DND-41 (cell line): ENCODE results near the gene DTX1.

Experiments used
- EZH2 ChIP-seq: IDR thresholded peaks from 3 replicates; pipeline ENCODE4 v1.6.1; 2012; ENCODE audit warnings: borderline replicate concordance, low read depth, mild to moderate bottlenecking, moderate library complexity, low read length, inconsistent platforms; ENCODE audit not compliant: severe bottlenecking
- TF ChIP-seq, protein P1 (sequence below): IDR thresholded peaks from 2 replicates; pipeline ENCODE4 v1.5.1; 2012; ENCODE audit warnings: borderline replicate concordance, low read length, moderate library complexity, mild to moderate bottlenecking; ENCODE audit not compliant: poor library complexity, severe bottlenecking; ENCODE audit errors: extremely low read depth

DNA sequence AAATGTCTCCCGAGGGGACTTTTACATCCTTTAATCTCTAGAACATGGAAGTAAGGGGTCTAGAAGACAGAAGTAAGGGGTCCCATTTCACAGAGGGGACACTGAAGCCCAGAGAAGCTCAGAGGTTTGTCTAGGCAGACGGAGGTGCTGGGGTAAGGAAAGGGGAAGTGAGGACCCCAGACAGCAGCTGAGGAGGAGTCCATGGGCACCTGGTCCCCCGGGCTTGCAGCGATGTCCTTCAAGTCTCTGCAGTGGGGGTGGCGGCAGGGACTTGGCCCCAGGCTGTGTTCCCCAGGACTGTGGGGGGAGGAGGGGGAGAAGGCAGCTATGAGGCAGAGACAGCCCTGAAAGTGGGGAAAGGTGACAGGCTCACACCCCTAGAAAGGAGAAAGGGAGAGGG lies 30.7 kb downstream of the DTX1 start:
- TF ChIP-seq, protein P1, sequence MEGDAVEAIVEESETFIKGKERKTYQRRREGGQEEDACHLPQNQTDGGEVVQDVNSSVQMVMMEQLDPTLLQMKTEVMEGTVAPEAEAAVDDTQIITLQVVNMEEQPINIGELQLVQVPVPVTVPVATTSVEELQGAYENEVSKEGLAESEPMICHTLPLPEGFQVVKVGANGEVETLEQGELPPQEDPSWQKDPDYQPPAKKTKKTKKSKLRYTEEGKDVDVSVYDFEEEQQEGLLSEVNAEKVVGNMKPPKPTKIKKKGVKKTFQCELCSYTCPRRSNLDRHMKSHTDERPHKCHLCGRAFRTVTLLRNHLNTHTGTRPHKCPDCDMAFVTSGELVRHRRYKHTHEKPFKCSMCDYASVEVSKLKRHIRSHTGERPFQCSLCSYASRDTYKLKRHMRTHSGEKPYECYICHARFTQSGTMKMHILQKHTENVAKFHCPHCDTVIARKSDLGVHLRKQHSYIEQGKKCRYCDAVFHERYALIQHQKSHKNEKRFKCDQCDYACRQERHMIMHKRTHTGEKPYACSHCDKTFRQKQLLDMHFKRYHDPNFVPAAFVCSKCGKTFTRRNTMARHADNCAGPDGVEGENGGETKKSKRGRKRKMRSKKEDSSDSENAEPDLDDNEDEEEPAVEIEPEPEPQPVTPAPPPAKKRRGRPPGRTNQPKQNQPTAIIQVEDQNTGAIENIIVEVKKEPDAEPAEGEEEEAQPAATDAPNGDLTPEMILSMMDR, result no peak
- no peak for TF ChIP-seq EZH2
